Activated T-cell treated with anti-CD3 and anti-CD28 coated beads for 48 hours (primary cell): ENCODE results near the gene SECISBP2.

Experiments
- DNase-seq: peaks from one replicate; pipeline ENCODE4 v3.0.0-alpha.2; 2020; ENCODE audit warnings: low read depth

Gene SECISBP2

GRCh38 chr9:89382026-89382986 is 64.0 kb downstream of the SECISBP2 start:
- DNase-seq: no peak

DNA sequence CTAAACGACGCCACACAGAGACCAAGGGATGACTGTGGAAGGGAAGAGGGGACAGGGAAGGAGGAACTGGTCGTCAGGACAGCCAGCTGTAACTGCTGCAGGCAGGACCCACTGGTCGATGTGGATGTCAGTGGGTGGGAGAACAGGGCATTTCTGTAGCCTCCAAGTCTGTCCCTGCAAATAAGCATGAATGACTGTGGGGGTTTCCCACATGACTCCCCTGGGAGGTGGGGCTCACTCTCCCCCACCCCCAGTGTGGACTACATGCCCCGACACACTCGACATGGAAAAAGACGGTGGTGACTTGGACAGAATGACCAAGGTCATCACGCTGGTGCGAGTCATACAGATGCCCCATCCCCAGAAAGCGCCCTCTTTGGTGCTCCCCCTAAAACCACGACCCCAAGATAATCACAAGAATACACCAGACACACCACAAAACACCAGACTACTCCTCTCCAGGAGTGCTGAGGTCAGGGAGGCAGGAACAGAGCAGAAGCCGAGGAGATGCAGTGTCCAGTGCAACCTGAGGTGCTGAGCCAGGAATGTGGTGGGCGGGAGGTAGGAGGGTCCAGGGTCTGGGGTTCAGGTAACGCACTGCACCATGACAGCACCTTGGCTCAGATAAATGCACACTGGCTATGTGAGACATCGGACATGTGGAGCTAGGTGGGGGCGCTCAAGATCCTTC is 64.9 kb downstream of the SECISBP2 start:
- DNase-seq: no peak

GRCh38 chr9:89383721-89384300 is 65.5 kb downstream of the SECISBP2 start:
- DNase-seq: no peak

DNA sequence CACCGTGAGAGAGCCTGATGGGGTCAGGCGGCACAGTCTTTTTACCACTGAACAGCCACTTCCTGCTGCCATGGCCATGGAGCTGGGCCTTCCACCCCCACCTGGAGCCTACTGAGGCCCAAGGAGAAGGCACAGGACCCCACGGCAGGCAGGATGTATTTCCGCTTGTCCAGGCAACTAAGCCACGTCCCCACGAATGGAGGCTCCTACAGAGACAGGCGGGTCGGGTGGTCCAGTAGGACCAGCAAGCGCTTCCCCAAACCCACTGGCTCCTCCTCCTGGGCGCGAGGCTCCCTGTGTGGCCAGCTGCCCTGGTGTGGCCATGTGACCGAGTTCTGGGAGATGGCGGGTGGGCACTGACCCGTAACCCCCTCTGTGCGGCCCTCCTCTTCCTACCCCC is 66.5 kb downstream of the SECISBP2 start:
- no peak for DNase-seq

- no peak for DNase-seq
Measured at GRCh38 chr9:89386206-89386605, 67.9 kb downstream of the SECISBP2 start.

DNA sequence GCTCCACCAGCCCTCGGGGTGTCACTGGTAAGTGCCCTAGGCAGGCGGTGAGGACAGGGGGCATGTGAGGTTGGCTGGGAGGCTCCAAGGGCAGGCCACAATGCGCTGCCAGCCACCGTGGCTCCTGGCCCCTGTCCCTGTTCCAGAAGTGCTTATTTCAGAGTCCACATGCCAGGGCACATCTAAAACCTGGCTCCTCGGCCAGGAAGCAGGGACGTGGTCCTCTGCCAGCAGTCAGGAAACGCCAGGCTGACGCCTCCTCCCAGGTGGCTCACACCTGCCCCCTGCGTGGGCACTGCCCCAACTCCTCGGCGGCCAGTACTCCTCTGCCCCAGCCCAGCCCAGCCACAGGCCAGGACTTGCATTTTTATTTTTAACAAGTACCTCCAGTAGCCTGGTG is 68.5 kb downstream of the SECISBP2 start:
- no peak for DNase-seq

GRCh38 chr9:89387197-89387849 is 69.0 kb downstream of the SECISBP2 start:
- DNase-seq: no peak

DNA sequence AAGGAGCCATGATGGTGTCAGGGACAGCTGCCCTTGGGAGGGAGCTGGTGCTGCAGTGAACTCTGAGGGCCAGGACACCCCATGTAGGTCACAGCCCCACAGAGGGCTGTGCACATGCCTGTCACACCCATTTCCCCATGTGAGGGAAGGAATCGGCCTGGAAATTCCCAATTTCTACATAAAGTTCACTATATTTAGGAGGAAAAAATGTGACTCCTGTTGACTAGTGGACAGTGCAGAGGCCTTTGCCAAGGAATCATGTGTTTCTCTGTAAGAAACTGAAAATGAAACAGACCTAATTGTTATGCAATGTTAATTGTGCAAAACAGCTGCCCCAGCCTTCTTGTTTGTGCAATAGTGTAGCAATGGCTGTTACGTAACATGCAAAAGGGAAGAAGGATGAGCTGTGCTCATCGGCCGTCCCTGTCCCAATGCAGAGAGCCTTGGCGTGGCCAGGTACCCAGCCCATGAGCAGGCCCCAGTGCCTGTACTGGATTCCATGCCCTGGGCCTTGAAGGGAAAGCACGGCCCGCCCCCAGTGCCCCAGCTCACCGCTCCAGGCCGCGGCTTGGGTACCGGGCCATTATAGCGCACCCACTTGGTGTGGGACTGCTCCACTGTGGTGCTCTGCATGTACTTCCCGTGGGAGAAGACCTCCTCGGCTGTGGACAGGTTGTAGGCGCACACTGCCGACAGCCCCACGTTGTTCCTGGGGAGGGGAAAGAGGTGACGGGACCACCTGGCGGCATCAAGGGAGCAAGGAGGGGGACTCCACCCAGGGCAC is 70.0 kb downstream of the SECISBP2 start:
- DNase-seq: no peak

DNA sequence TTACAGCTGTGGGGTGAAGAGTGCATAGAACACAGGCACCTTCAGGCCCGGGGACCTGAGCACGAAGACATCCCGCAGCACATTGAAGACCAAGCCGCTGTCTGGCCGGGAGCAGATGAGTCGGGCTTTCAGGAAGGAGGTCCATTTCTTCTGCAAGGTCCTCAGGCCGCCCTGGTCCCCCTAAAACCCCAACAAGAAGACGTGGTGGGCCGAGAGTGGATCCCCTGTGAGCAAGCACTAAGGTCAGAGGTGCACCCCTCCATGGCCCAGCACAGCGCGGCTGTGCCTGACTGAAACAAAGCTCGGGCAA is 70.5 kb downstream of the SECISBP2 start:
- DNase-seq: no peak

GRCh38 chr9:89390068-89390555 is 71.8 kb downstream of the SECISBP2 start:
- DNase-seq: no peak

DNA sequence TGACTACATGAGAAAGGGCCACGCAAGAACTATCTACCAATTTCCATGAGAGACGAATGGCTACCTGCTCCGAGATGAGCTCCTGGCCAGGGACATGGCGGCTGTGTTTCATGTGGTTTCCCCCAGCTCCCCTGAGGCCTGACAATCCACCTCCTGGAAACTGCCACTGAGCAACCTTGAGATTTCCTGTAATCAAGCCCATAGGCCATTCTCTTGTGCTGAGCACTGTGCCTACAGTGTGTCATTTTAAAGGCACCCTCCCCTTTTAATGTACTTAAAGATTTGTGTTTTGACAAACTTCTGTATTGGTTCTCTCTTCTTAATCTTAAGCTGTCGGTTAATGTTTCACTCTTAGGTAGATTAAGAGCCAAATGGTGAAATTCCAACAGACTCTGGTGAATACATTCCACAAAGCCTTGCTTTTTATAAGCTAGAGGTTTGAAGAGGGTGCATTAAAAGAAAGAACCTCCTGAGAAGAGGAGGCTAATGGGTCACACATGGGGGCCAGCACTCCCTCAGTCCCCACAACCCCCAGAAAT is 72.3 kb downstream of the SECISBP2 start:
- DNase-seq: no peak

- no peak for DNase-seq
Measured at GRCh38 chr9:89391585-89391984, 73.3 kb downstream of the SECISBP2 start.

DNA sequence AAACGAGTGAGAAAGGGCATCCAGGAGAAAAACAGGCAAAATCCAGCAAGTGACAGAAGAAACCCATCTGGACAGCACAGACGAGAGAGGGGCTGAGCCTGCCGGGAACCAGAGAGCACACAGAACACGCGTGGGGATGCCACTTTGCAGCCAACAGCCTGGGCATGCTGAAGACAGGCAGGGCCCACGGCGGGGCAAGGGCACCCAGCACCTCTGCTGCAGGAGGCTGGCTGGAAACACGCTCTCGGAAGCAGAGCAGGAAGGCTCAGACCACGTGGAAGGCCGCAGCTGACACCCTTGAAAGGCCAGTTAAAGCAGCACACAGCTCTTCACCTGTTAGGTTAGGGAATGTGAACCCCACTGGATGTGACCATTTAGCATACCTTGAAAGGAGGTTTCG is 76.1 kb downstream of the SECISBP2 start:
- no peak for DNase-seq

DNA sequence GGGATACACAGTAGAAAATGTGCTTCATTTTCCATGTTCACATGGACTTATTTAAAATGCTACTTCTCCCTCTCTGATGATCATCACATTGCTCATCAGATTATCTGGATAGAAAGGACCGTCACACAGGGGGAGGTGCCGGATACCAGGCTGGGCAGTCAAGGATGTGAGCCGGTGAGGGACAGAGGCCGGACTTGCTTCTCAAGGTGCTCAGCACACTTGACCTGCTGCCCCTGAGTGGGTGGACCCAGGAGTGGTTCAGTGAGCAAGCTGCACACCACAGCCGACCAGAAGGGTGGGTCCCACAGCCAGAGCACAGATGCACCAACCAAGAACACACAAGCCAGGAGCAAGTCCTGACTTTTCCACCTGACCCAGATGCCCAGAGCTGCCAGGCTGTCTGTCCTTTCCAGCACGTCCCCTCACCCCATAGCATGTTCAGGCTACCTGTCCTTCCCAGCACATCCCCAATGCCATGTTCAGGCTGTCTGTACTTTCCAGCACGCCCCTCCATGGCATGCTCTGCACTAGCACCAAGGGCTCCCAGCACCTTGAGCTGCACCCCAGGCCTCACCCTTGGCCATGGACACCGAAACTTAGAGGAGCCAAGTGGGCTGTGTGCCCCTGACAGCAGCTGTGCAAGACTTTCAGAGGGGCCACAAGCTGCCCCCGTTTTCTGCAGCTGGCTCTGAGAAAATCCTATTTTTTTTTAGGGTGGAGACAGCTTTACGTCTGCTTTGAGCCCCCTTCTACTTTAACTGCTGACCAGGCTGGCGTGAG is 77.8 kb downstream of the SECISBP2 start:
- no peak for DNase-seq

- no peak for DNase-seq
Measured at GRCh38 chr9:89397471-89397870, 79.2 kb downstream of the SECISBP2 start.

GRCh38 chr9:89398621-89399020 is 80.3 kb downstream of the SECISBP2 start:
- no peak for DNase-seq

DNA sequence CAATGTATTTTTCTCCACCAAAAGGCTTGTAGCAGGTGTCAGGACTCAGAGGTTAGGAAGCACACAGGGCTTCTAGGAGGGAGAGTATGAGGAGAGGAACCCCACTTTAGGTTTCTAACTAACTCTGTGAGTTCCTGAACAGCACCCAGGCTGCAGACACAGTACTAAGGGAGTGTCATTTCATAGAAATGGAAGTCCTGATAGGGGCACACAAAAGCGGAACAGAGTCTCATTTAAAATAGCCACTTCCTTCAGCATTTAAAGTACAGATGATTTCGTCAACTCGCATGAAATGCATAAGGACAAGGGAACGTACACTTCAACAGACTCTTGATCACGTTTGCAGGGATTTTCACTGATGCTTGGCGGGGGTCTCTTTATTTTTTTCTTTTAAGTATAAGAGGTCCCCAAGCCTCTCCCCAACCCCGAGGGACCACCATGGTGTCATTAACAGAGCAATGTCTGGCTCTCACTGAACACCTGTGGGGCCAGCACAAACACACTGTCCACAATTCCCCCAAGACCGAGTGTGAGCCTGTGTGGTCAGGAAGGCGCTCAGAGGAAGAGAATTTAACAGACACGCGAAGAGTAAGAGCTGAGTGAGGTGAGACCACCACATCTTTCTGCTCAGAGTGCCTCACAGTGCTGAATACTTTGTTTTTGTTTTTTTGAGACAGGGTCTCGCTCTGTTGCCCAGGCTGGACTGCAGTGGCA is 82.3 kb downstream of the SECISBP2 start:
- DNase-seq: no peak

GRCh38 chr9:89402695-89403427 is 84.6 kb downstream of the SECISBP2 start:
- no peak for DNase-seq

GRCh38 chr9:89404074-89404473 is 85.8 kb downstream of the SECISBP2 start:
- no peak for DNase-seq
